IMR-90 (cell line): ENCODE measurements around the gene GPC5. TPM values are rescaled to one million over a fixed set of nuclear protein-coding genes. Genes with fewer than 3 reads are reported as not detected.

Experiments
- ATAC-seq: fragments of 200-7000 bp; cut with Tn5 transposase; 2 replicates; pipeline ENCODE4 v1.9.1; 2020; ENCODE audit warnings: low read depth, mild to moderate bottlenecking, moderate library complexity
- BruUV-seq: library from RNA; stranded (reverse); fragments of 400-500 nt; replicated peaks from 2 replicates; lab custom pipeline; 2021; lab: Mats Ljungman, UMichigan
- CTCF ChIA-PET: fragments of 300-600 bp; formaldehyde crosslinking; extraction: SDS; loops from one replicate; lab custom pipeline; 2021; ENCODE audit warnings: antibody characterized with exemption; lab: Yijun Ruan, JAX
- POLR2A ChIA-PET: fragments of 300-600 bp; sonication (Branson Sonifier 250); formaldehyde crosslinking; loops from one replicate; lab custom pipeline; 2022; ENCODE audit warnings: antibody characterized with exemption; ENCODE audit not compliant: unreplicated experiment; lab: Charles Lee
- DNase-seq: peaks from one replicate; pipeline ENCODE4 v3.0.0; 2013
- H2AFZ ChIP-seq: replicated peaks from 2 replicates; pipeline ENCODE3; 2013; ENCODE audit warnings: low read length, mild to moderate bottlenecking; ENCODE audit not compliant: poor library complexity
- H2AK5ac ChIP-seq: 2 replicates; pipeline ENCODE4 v1.6.1; 2013; ENCODE audit warnings: low read depth, low read length, inconsistent platforms
- H2AK9ac ChIP-seq: replicated peaks from 2 replicates; pipeline ENCODE3; 2013; ENCODE audit warnings: mild to moderate bottlenecking, low read depth, low read length, moderate library complexity; ENCODE audit not compliant: poor library complexity
- H2BK120ac ChIP-seq: 2 replicates; pipeline ENCODE4 v1.6.1; 2013; ENCODE audit warnings: low read depth, low read length, inconsistent platforms
- H2BK15ac ChIP-seq: 3 replicates; pipeline ENCODE4 v1.6.1; 2013; ENCODE audit warnings: low read depth, low read length, inconsistent platforms
- H2BK20ac ChIP-seq: 2 replicates; pipeline ENCODE4 v1.6.1; 2013; ENCODE audit warnings: low read depth, mild to moderate bottlenecking, inconsistent platforms, low read length, moderate library complexity
- H2BK5ac ChIP-seq: 2 replicates; pipeline ENCODE4 v1.6.1; 2013; ENCODE audit warnings: mild to moderate bottlenecking, low read depth, low read length, inconsistent platforms; ENCODE audit not compliant: poor library complexity, severe bottlenecking
- H3K14ac ChIP-seq: replicated peaks from 2 replicates; pipeline ENCODE4 v1.6.1; 2013; ENCODE audit warnings: low read depth, low read length, inconsistent platforms
- H3K18ac ChIP-seq: 2 replicates; pipeline ENCODE4 v1.6.1; 2013; ENCODE audit warnings: low read depth, low read length, control low read depth
- H3K23ac ChIP-seq: 2 replicates; pipeline ENCODE4 v1.6.1; 2013; ENCODE audit warnings: low read depth, low read length, inconsistent platforms
- H3K27ac ChIP-seq: 2 replicates; pipeline ENCODE4 v1.5.1; 2013; ENCODE audit warnings: mild to moderate bottlenecking, control low read depth, low read length; ENCODE audit not compliant: insufficient read depth
- H3K27me3 ChIP-seq: 2 replicates; pipeline ENCODE4 v1.6.1; 2013; ENCODE audit warnings: low read length; ENCODE audit not compliant: control insufficient read depth, insufficient read depth
- H3K36me3 ChIP-seq: 2 replicates; pipeline ENCODE4 v1.6.1; 2013; ENCODE audit warnings: low read length, mixed read lengths; ENCODE audit not compliant: control insufficient read depth, insufficient read depth
- H3K4ac ChIP-seq: 2 replicates; pipeline ENCODE4 v1.6.1; 2013; ENCODE audit warnings: low read depth, low read length, inconsistent platforms
- H3K4me1 ChIP-seq: 2 replicates; pipeline ENCODE4 v1.6.1; 2013; ENCODE audit warnings: low read length, mixed read lengths; ENCODE audit not compliant: control insufficient read depth, insufficient read depth
- H3K4me2 ChIP-seq: 2 replicates; pipeline ENCODE4 v1.6.1; 2013; ENCODE audit warnings: low read depth, mild to moderate bottlenecking, control low read depth, low read length, moderate library complexity
- H3K4me3 ChIP-seq: 2 replicates; pipeline ENCODE4 v1.5.1; 2013; ENCODE audit warnings: low read depth, mild to moderate bottlenecking, control low read depth, low read length, moderate library complexity; ENCODE audit not compliant: insufficient read depth
- H3K56ac ChIP-seq: 2 replicates; pipeline ENCODE4 v1.6.1; 2013; ENCODE audit warnings: low read length, inconsistent platforms; ENCODE audit not compliant: insufficient read depth; ENCODE audit errors: extremely low read depth
- H3K79me1 ChIP-seq, 2 experiments: 2 replicates each; pipeline ENCODE4 v1.6.1; 2013; ENCODE audit warnings: low read length in 2 of 2, inconsistent platforms in 1 of 2, low read depth in 1 of 2
- H3K9ac ChIP-seq: 2 replicates; pipeline ENCODE4 v1.6.1; 2013; ENCODE audit warnings: low read depth, low read length, control low read depth
- H3K9me1 ChIP-seq: 2 replicates; pipeline ENCODE4 v1.6.1; 2013; ENCODE audit warnings: low read length, inconsistent platforms; ENCODE audit not compliant: insufficient read depth
- H3K9me3 ChIP-seq: 2 replicates; pipeline ENCODE4 v1.6.1; 2013; ENCODE audit warnings: low read length; ENCODE audit not compliant: control insufficient read depth, insufficient read depth
- H4K20me1 ChIP-seq: 2 replicates; pipeline ENCODE4 v1.6.1; 2013; ENCODE audit warnings: low read length, inconsistent platforms; ENCODE audit not compliant: insufficient read depth
- H4K5ac ChIP-seq: 2 replicates; pipeline ENCODE4 v1.6.1; 2013; ENCODE audit warnings: mild to moderate bottlenecking, low read depth, low read length, control low read depth
- H4K8ac ChIP-seq, 2 experiments: 2 replicates each; pipeline ENCODE4 v1.6.1; 2013; ENCODE audit warnings: low read depth in 2 of 2, low read length in 2 of 2, control low read depth in 1 of 2, inconsistent platforms in 1 of 2
- H4K91ac ChIP-seq: 2 replicates; pipeline ENCODE4 v1.6.1; 2013; ENCODE audit warnings: low read depth, low read length, inconsistent platforms; ENCODE audit not compliant: insufficient read depth
- BHLHE40 ChIP-seq: fragments of 150-350 bp; IDR thresholded peaks from 2 replicates; pipeline ENCODE4 v1.6.1; 2016; ENCODE audit warnings: mild to moderate bottlenecking, low read depth, low read length
- CEBPB ChIP-seq: IDR thresholded peaks from 2 replicates; pipeline ENCODE4 v1.6.1; 2012; ENCODE audit warnings: low read depth, low read length, improper control_type of control experiment
- FOS ChIP-seq: fragments of 150-350 bp; IDR thresholded peaks from 2 replicates; pipeline ENCODE4 v1.6.1; 2016; ENCODE audit warnings: low read depth, low read length
- MAFK ChIP-seq: IDR thresholded peaks from 2 replicates; pipeline ENCODE4 v1.6.1; 2012; ENCODE audit warnings: low read depth, low read length, improper control_type of control experiment
- NFE2L2 ChIP-seq: fragments of 150-350 bp; IDR thresholded peaks from 2 replicates; pipeline ENCODE4 v1.6.1; 2016; ENCODE audit warnings: low read depth, mild to moderate bottlenecking, low read length
- POLR2A ChIP-seq: IDR thresholded peaks from 2 replicates; pipeline ENCODE4 v1.6.1; 2012; ENCODE audit warnings: mild to moderate bottlenecking, low read depth, low read length
- RFX5 ChIP-seq: IDR thresholded peaks from 2 replicates; pipeline ENCODE4 v1.8.0; 2012; ENCODE audit warnings: low read depth, mild to moderate bottlenecking, low read length, moderate library complexity
- WGBS, 2 experiments: methylation state at CpG; one replicate each; pipeline versions ENCODE4 v1.1.5 to v1.1.7; 2013; ENCODE audit warnings: missing lambda C conversion rate in 2 of 2; ENCODE audit not compliant: insufficient read length in 1 of 2; ENCODE audit errors: extremely low coverage in 2 of 2; 5-methylcytosine and 5-hydroxymethylcytosine counted together
- dilution Hi-C: fragments of 300-500 bp; cut with HindIII; formaldehyde crosslinking; loops from one replicate; pipeline ENCODE4 v1.14.3; 2018; ENCODE audit warnings: low sequenced_read_pairs; ENCODE audit not compliant: unreplicated experiment
- in situ Hi-C: fragments of 300-500 bp; cut with MboI; formaldehyde crosslinking; loops from 3 replicates; pipeline ENCODE4 v1.14.3; 2019; ENCODE audit warnings: low sequenced_read_pairs, inconsistent platforms, mixed read lengths
- intact Hi-C: fragments of 100-400 bp; cut with micrococcal nuclease; formaldehyde crosslinking; loops from 2 replicates; pipeline ENCODE4 v1.10.0; 2022
- polyA plus RNA-seq, 3 experiments: library from polyadenylated mRNA; depleted of rRNA; stranded (reverse); fragments of >200 nt; gene quantifications; 2 replicates each; pipeline ENCODE4 v1.2.3, GENCODE V29; 2012; ENCODE audit warnings: low replicate concordance in 1 of 3
- total RNA-seq: library from RNA; depleted of rRNA; stranded (reverse); fragments of >200 nt; gene quantifications from 2 replicates; pipeline ENCODE4 v1.2.3, GENCODE V29; 2012
- TF ChIP-seq, protein P1 (sequence below): conservative IDR thresholded peaks from 2 replicates; pipeline ENCODE4 v1.5.1; 2012; ENCODE audit warnings: mild to moderate bottlenecking, low read depth, low read length, improper control_type of control experiment

GPC5 gene
- total and polyA plus RNA-seq, 2 of the 4 experiments (the other 2 are of a cell fraction) = 0.94 to 1.8 TPM

- no peaks in the 10 kb centered on the region for H3K9me3 ChIP-seq
- no peaks in the 10 kb centered on the region for H3K4me1 ChIP-seq
- H3K14ac ChIP-seq = no peak overlapping the region
- no peak overlapping the region for H3K9ac ChIP-seq
- no peak overlapping the region for H3K56ac ChIP-seq
- no peak overlapping the region for H2AK5ac ChIP-seq
- no peak overlapping the region for H2BK5ac ChIP-seq
- H4K8ac ChIP-seq = no peak overlapping the region
- no peak overlapping the region for H3K4me3 ChIP-seq
- DNase-seq (no peak), ATAC-seq (no peak)
- no peak overlapping the region for H4K91ac ChIP-seq
- no TSS peak for BruUV-seq
- no peaks in the 10 kb centered on the region for H3K27me3 ChIP-seq
- H3K36me3 ChIP-seq = no peaks in the 10 kb centered on the region
- WGBS, 2 experiments = no CpG with 5 or more reads among the region's 1 CpG
- H4K5ac ChIP-seq = no peak overlapping the region
- no peaks in the 10 kb centered on the region for H3K79me1 ChIP-seq
- ChIA-PET POLR2A (no interaction called here), CTCF (no interaction called here)
- no peak overlapping the region for H3K23ac ChIP-seq
- no peaks in the 10 kb centered on the region for H4K20me1 ChIP-seq
- H3K9me1 ChIP-seq = no peaks in the 10 kb centered on the region
- no peak overlapping the region for H3K18ac ChIP-seq
- in situ Hi-C loops (no loop called here), intact Hi-C loops (no loop called here), dilution Hi-C loops (no loop called here)
- no peak overlapping the region for H2BK15ac ChIP-seq
- no peak overlapping the region for H3K27ac ChIP-seq
- no peak overlapping the region for H3K4me2 ChIP-seq
- H2AFZ ChIP-seq = no peak overlapping the region
- no peak overlapping the region for H3K4ac ChIP-seq
- no peak overlapping the region for H2BK20ac ChIP-seq
- TF ChIP-seq RFX5 = no peak
- TF ChIP-seq MAFK = no peak
- TF ChIP-seq CEBPB = no peak
- no peak for TF ChIP-seq FOS
- no peak for TF ChIP-seq NFE2L2
- TF ChIP-seq, protein P1, sequence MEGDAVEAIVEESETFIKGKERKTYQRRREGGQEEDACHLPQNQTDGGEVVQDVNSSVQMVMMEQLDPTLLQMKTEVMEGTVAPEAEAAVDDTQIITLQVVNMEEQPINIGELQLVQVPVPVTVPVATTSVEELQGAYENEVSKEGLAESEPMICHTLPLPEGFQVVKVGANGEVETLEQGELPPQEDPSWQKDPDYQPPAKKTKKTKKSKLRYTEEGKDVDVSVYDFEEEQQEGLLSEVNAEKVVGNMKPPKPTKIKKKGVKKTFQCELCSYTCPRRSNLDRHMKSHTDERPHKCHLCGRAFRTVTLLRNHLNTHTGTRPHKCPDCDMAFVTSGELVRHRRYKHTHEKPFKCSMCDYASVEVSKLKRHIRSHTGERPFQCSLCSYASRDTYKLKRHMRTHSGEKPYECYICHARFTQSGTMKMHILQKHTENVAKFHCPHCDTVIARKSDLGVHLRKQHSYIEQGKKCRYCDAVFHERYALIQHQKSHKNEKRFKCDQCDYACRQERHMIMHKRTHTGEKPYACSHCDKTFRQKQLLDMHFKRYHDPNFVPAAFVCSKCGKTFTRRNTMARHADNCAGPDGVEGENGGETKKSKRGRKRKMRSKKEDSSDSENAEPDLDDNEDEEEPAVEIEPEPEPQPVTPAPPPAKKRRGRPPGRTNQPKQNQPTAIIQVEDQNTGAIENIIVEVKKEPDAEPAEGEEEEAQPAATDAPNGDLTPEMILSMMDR = no peak
- TF ChIP-seq POLR2A = no peak
- TF ChIP-seq BHLHE40 = no peak
- no peak overlapping the region for H2AK9ac ChIP-seq
- H2BK120ac ChIP-seq = no peak overlapping the region
These were observed 532.3 kb downstream of the GPC5 start for GRCh38 chr13:91930687-91931086.
